AG09309 (cell line): ENCODE measurements around the gene ATP5ME.

Experiments used
- DNase-seq: peaks from one replicate; pipeline ENCODE4 v3.0.0-alpha.2; 2010; ENCODE audit warnings: low read depth
- H3K4me3 ChIP-seq: 2 replicates; pipeline ENCODE4 v1.5.1; 2011; ENCODE audit warnings: mild to moderate bottlenecking, low read depth, low read length, moderate library complexity; ENCODE audit not compliant: control insufficient read depth
- TF ChIP-seq, protein P1 (sequence below): IDR thresholded peaks from 2 replicates; pipeline ENCODE4 v1.5.1; 2011; ENCODE audit warnings: mild to moderate bottlenecking, low read depth, low read length, inconsistent platforms; ENCODE audit not compliant: insufficient read depth, control insufficient read depth; ENCODE audit errors: missing control alignments

The ATP5ME gene

GRCh38 chr4:629915-630641 lies 44.0 kb downstream of the ATP5ME start:
- DNase-seq, result no peak
- H3K4me3 ChIP-seq, result no peak overlapping the region
- TF ChIP-seq, protein P1, sequence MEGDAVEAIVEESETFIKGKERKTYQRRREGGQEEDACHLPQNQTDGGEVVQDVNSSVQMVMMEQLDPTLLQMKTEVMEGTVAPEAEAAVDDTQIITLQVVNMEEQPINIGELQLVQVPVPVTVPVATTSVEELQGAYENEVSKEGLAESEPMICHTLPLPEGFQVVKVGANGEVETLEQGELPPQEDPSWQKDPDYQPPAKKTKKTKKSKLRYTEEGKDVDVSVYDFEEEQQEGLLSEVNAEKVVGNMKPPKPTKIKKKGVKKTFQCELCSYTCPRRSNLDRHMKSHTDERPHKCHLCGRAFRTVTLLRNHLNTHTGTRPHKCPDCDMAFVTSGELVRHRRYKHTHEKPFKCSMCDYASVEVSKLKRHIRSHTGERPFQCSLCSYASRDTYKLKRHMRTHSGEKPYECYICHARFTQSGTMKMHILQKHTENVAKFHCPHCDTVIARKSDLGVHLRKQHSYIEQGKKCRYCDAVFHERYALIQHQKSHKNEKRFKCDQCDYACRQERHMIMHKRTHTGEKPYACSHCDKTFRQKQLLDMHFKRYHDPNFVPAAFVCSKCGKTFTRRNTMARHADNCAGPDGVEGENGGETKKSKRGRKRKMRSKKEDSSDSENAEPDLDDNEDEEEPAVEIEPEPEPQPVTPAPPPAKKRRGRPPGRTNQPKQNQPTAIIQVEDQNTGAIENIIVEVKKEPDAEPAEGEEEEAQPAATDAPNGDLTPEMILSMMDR, result no peak

GRCh38 chr4:629636-629914 lies 44.5 kb downstream of the ATP5ME start:
- no peak overlapping the region for H3K4me3 ChIP-seq
- TF ChIP-seq, protein P1, result no peak
- no peak for DNase-seq

- no peak for DNase-seq
- no peak overlapping the region for H3K4me3 ChIP-seq
- TF ChIP-seq, protein P1, result no peak
Measured at GRCh38 chr4:628821-629635, 45.0 kb downstream of the ATP5ME start.

- no peak for DNase-seq
- TF ChIP-seq, protein P1, result no peak
- H3K4me3 ChIP-seq, result no peak overlapping the region
Measured at GRCh38 chr4:628311-628741, 45.8 kb downstream of the ATP5ME start.

GRCh38 chr4:627347-628125 lies 46.5 kb downstream of the ATP5ME start:
- TF ChIP-seq, protein P1, result no peak
- no peak for DNase-seq
- H3K4me3 ChIP-seq, result no peak overlapping the region

- H3K4me3 ChIP-seq, result no peak overlapping the region
- TF ChIP-seq, protein P1, result no peak
Measured at GRCh38 chr4:626201-627091, 47.6 kb downstream of the ATP5ME start.

More at GRCh38 chr4:626201-627091, 47.6 kb downstream of the ATP5ME start:
- no peak for DNase-seq
